Measurements from ENCODE around the gene SWI5.
"Not testable (repeated sequence)": the region's sequence is repeated elsewhere in the genome, so short reads cannot be mapped to it uniquely, and the experiment has no call there.

SWI5 gene

DNA sequence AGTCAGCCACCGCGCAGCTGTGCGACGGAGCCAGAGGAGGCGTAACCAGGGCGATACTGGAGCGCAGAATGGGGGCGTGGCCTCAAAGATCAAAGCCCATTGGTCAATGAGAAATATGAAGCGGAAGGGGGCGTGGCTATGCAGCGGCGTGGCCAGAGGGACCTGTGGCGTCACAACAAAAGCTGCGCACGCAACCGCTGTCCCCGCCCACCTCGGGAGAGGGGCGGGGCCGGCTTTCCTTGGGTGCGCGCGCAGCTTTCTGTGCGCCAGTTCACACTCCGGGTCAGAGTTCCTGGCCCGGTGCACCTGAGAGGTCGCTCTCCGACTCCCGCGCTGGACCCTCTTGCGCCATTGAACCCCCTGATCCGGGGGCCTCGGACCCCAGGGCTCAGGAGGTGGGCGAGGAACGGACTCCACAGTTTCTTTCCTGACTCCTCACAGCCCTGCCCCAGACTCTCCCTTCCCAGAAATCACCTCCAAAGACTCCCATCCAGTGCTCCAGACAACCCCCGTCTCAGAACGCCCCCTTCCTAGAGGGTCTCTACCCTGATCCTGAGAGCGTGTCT, at the start of gene SWI5:
TSS of gene SWI5 (plus strand) at position 269 of the 566 bp plus-strand sequence.
- peak; percentile 96 for ATAC-seq
- no peak for TF ChIP-seq BACH2 (CRISPR knock-in tag; IDR thresholded peaks at IDR 0.05; ENCODE audit: borderline replicate concordance)
- no peak for TF ChIP-seq ZNF70 (CRISPR knock-in tag; IDR thresholded peaks at IDR 0.05)
- TF ChIP-seq ESRRG (CRISPR knock-in tag; IDR thresholded peaks at IDR 0.05): no peak
- TF ChIP-seq, protein P1, sequence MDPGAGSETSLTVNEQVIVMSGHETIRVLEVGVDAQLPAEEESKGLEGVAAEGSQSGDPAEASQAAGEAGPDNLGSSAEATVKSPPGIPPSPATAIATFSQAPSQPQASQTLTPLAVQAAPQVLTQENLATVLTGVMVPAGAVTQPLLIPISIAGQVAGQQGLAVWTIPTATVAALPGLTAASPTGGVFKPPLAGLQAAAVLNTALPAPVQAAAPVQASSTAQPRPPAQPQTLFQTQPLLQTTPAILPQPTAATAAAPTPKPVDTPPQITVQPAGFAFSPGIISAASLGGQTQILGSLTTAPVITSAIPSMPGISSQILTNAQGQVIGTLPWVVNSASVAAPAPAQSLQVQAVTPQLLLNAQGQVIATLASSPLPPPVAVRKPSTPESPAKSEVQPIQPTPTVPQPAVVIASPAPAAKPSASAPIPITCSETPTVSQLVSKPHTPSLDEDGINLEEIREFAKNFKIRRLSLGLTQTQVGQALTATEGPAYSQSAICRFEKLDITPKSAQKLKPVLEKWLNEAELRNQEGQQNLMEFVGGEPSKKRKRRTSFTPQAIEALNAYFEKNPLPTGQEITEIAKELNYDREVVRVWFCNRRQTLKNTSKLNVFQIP (CRISPR knock-in tag; IDR thresholded peaks at IDR 0.05; ENCODE audit: borderline replicate concordance, low read depth): no peak
- no peak for TF ChIP-seq ZFP3 (CRISPR knock-in tag; IDR thresholded peaks at IDR 0.05)
- no peak for TF ChIP-seq OSR1 (CRISPR knock-in tag; IDR thresholded peaks at IDR 0.05)
- TF ChIP-seq, protein P2, sequence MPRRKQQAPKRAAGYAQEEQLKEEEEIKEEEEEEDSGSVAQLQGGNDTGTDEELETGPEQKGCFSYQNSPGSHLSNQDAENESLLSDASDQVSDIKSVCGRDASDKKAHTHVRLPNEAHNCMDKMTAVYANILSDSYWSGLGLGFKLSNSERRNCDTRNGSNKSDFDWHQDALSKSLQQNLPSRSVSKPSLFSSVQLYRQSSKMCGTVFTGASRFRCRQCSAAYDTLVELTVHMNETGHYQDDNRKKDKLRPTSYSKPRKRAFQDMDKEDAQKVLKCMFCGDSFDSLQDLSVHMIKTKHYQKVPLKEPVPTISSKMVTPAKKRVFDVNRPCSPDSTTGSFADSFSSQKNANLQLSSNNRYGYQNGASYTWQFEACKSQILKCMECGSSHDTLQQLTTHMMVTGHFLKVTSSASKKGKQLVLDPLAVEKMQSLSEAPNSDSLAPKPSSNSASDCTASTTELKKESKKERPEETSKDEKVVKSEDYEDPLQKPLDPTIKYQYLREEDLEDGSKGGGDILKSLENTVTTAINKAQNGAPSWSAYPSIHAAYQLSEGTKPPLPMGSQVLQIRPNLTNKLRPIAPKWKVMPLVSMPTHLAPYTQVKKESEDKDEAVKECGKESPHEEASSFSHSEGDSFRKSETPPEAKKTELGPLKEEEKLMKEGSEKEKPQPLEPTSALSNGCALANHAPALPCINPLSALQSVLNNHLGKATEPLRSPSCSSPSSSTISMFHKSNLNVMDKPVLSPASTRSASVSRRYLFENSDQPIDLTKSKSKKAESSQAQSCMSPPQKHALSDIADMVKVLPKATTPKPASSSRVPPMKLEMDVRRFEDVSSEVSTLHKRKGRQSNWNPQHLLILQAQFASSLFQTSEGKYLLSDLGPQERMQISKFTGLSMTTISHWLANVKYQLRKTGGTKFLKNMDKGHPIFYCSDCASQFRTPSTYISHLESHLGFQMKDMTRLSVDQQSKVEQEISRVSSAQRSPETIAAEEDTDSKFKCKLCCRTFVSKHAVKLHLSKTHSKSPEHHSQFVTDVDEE (CRISPR knock-in tag; IDR thresholded peaks at IDR 0.05): no peak
- TF ChIP-seq, protein P3, sequence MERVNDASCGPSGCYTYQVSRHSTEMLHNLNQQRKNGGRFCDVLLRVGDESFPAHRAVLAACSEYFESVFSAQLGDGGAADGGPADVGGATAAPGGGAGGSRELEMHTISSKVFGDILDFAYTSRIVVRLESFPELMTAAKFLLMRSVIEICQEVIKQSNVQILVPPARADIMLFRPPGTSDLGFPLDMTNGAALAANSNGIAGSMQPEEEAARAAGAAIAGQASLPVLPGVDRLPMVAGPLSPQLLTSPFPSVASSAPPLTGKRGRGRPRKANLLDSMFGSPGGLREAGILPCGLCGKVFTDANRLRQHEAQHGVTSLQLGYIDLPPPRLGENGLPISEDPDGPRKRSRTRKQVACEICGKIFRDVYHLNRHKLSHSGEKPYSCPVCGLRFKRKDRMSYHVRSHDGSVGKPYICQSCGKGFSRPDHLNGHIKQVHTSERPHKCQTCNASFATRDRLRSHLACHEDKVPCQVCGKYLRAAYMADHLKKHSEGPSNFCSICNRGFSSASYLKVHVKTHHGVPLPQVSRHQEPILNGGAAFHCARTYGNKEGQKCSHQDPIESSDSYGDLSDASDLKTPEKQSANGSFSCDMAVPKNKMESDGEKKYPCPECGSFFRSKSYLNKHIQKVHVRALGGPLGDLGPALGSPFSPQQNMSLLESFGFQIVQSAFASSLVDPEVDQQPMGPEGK (CRISPR knock-in tag; IDR thresholded peaks at IDR 0.05; ENCODE audit: borderline replicate concordance): no peak
- TF ChIP-seq ZC3H10 (CRISPR knock-in tag; IDR thresholded peaks at IDR 0.05): no peak
- TF ChIP-seq ZNF565 (CRISPR knock-in tag; conservative IDR thresholded peaks at IDR 0.05; ENCODE audit: low read depth): no peak
- TF ChIP-seq GLIS3 (CRISPR knock-in tag; IDR thresholded peaks at IDR 0.05): no peak
- no peak for TF ChIP-seq SNAI2 (CRISPR knock-in tag; IDR thresholded peaks at IDR 0.05)
- TF ChIP-seq, protein P4, sequence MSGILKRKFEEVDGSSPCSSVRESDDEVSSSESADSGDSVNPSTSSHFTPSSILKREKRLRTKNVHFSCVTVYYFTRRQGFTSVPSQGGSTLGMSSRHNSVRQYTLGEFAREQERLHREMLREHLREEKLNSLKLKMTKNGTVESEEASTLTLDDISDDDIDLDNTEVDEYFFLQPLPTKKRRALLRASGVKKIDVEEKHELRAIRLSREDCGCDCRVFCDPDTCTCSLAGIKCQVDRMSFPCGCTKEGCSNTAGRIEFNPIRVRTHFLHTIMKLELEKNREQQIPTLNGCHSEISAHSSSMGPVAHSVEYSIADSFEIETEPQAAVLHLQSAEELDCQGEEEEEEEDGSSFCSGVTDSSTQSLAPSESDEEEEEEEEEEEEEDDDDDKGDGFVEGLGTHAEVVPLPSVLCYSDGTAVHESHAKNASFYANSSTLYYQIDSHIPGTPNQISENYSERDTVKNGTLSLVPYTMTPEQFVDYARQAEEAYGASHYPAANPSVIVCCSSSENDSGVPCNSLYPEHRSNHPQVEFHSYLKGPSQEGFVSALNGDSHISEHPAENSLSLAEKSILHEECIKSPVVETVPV (CRISPR knock-in tag; IDR thresholded peaks at IDR 0.05): no peak
- no peak for TF ChIP-seq TOX (CRISPR knock-in tag; IDR thresholded peaks at IDR 0.05; ENCODE audit: borderline replicate concordance)
- TF ChIP-seq TCF4 (CRISPR knock-in tag; IDR thresholded peaks at IDR 0.05; ENCODE audit: borderline replicate concordance): no peak
- TF ChIP-seq CSDC2 (CRISPR knock-in tag; IDR thresholded peaks at IDR 0.05): no peak
- no peak for TF ChIP-seq PPARA (CRISPR knock-in tag; IDR thresholded peaks at IDR 0.05; ENCODE audit: borderline replicate concordance)

DNA sequence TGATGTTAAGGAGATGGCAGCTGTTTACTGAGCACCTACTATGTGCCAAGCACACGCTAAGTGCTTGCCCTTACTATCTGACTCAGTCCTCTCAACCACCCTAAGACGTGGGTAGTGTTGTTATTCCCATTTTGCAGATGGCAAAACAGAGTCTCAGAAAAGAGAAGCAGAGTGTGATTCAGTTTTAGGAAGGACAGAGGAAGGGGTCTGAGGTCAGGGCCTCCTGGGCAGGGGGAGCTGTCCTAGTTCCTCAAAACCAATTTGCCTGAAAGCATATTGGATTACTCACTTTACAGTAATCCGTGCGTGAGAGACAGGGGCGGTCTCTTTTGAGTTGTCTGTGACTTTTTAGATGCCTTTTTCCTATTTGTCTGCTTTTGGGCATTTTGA, 49.7 kb upstream of the SWI5 start:
- no peak for ATAC-seq
- TF ChIP-seq OSR1 (CRISPR knock-in tag; IDR thresholded peaks at IDR 0.05): no peak
- TF ChIP-seq TCF4 (CRISPR knock-in tag; IDR thresholded peaks at IDR 0.05; ENCODE audit: borderline replicate concordance): no peak
- TF ChIP-seq ESRRG (CRISPR knock-in tag; IDR thresholded peaks at IDR 0.05): no peak

DNA sequence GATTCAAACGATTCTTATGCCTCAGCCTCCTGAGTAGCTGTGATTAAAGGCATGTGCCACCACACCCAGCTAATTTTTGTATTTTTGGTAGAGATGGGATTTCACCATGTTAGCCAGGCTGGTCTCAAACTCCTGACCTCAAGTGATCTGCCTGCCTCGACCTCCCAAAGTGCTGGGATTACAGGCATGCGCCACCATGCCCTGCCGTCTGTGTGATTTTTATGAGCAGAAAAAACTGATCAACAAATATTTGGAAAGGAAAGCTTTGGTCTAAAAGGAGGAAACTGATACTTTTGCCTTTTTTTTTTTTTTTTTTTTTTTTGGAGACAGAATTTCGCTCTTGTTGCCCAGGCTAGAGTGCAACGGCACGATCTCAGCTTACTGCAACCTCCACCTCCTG, 45.2 kb upstream of the SWI5 start:
- not testable (repeated sequence) for ATAC-seq

DNA sequence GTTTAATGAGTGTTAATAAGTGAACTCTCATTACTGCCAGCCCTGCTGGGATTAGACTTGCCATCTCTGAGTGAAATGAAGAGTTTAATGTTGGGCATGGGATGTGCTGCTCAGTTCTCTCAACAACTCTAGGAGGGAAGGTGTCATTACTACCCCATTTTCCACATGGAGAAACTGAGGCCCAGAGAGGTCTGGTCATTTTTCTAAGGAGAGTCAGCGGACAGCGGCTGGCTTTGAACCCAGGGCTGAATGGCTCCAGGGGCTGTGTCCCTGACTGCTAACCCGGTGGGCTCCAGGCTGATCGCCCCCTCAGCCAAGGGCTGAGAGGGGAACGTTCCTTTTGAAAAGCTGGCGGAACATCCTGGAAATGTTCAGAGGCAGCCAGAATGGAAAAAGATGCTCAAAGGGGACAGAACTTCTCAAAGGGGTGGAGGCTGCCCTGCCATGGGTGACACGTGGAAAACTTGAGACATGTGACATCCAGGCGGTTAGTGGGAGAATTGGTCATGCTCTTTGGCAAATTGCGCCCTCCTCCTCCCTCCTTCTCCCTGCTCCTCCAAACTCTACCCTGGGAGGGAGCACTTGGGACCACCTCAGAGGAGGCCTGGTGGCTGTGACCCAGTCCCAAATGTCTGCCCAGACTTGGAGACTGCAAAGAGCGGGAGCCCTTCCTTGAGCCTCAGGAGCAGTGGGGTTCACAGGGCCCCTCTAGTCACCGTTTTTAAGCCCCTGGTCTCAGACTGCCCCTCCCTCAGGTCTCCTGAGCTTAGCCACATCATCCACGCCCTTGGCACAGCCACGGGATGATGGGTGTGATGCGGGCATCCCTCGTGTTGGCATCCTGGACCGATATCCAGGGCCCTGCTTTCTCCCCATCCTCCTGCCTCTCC, 44.2 kb upstream of the SWI5 start:
- no peak for ATAC-seq
- TF ChIP-seq ARNTL (CRISPR knock-in tag; IDR thresholded peaks at IDR 0.05; ENCODE audit: borderline replicate concordance, low read depth): no peak
- TF ChIP-seq, protein P3 (CRISPR knock-in tag; IDR thresholded peaks at IDR 0.05; ENCODE audit: borderline replicate concordance): no peak
- TF ChIP-seq ESRRG (CRISPR knock-in tag; IDR thresholded peaks at IDR 0.05): no peak
- TF ChIP-seq, protein P5, sequence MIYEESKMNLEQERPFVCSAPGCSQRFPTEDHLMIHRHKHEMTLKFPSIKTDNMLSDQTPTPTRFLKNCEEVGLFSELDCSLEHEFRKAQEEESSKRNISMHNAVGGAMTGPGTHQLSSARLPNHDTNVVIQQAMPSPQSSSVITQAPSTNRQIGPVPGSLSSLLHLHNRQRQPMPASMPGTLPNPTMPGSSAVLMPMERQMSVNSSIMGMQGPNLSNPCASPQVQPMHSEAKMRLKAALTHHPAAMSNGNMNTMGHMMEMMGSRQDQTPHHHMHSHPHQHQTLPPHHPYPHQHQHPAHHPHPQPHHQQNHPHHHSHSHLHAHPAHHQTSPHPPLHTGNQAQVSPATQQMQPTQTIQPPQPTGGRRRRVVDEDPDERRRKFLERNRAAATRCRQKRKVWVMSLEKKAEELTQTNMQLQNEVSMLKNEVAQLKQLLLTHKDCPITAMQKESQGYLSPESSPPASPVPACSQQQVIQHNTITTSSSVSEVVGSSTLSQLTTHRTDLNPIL (CRISPR knock-in tag; IDR thresholded peaks at IDR 0.05; ENCODE audit: low read depth): no peak
- no peak for TF ChIP-seq ZNF565 (CRISPR knock-in tag; conservative IDR thresholded peaks at IDR 0.05; ENCODE audit: low read depth)
- no peak for TF ChIP-seq CSDC2 (CRISPR knock-in tag; IDR thresholded peaks at IDR 0.05)
- TF ChIP-seq, protein P1 (CRISPR knock-in tag; IDR thresholded peaks at IDR 0.05; ENCODE audit: borderline replicate concordance, low read depth): no peak
- TF ChIP-seq GLIS3 (CRISPR knock-in tag; IDR thresholded peaks at IDR 0.05): no peak
- no peak for TF ChIP-seq ISL1 (CRISPR knock-in tag; IDR thresholded peaks at IDR 0.05)
- TF ChIP-seq OSR1 (CRISPR knock-in tag; IDR thresholded peaks at IDR 0.05): no peak
- no peak for TF ChIP-seq BACH2 (CRISPR knock-in tag; IDR thresholded peaks at IDR 0.05; ENCODE audit: borderline replicate concordance)
- no peak for TF ChIP-seq ZC3H10 (CRISPR knock-in tag; IDR thresholded peaks at IDR 0.05)
- no peak for TF ChIP-seq ZFP3 (CRISPR knock-in tag; IDR thresholded peaks at IDR 0.05)
- TF ChIP-seq PPARA (CRISPR knock-in tag; IDR thresholded peaks at IDR 0.05; ENCODE audit: borderline replicate concordance): no peak
- no peak for TF ChIP-seq SNAI2 (CRISPR knock-in tag; IDR thresholded peaks at IDR 0.05)

All from SK-N-SH treated with all-trans-retinoic acid at 6 μM for 48 hours (cell line).